Midbrain (tissue), 1 donor: ENCODE measurements around the gene ULK2.
A peak's percentile ranks its signal among the peaks of the same experiment; 100 is the strongest.

Experiments
- DNase-seq: peaks from one replicate; lab custom pipeline; 2025; lab: John Stamatoyannopoulos, UW

Gene ULK2

GRCh38 chr17:19726631-19727376 is 140.9 kb downstream of the ULK2 start:
- DNase-seq: no peak

DNA sequence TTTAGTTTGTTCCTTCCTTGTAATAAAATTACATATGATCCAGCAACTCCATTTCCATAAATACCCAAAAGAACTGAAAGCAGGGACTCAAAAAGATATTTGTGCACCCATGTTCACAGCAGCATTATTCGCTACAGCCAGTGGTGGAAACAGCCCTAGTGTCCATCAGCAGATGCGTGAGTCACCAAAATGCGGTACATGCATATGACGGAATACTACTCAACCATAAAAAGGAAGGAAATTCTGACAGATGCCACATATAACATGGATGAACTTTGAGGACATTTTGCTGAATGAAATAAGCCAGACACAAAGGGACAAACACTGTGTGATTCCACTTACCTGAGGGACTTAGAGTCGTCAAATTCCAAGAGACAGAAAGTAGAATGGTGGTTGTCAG is 142.2 kb downstream of the ULK2 start:
- DNase-seq: no peak

- peak; percentile 36 for DNase-seq
These were observed 143.0 kb downstream of the ULK2 start for GRCh38 chr17:19724501-19725420.

GRCh38 chr17:19723964-19724363 is 143.8 kb downstream of the ULK2 start:
- no peak for DNase-seq
